SU-DHL-6 (cell line): Measurements from ENCODE around the gene GFOD1.

Experiments used
- H2AFZ ChIP-seq: fragments of 200-600 bp; sonication (generic); 2 replicates; pipeline ENCODE4 v1.6.1; 2014; ENCODE audit warnings: low read depth, mild to moderate bottlenecking, moderate library complexity, mixed read lengths, antibody characterized with exemption, low read length; ENCODE audit not compliant: severe bottlenecking
- H3F3A ChIP-seq: fragments of 200-600 bp; shearing (Covaris generic); 2 replicates; pipeline ENCODE4 v1.6.0; 2016; ENCODE audit warnings: antibody characterized with exemption, mild to moderate bottlenecking; ENCODE audit not compliant: insufficient read depth
- H3K27ac ChIP-seq: fragments of 200-600 bp; sonication (generic); 2 replicates; pipeline ENCODE4 v1.5.1; 2016; ENCODE audit warnings: low read depth, mild to moderate bottlenecking, low read length, moderate library complexity, mixed read lengths
- H3K27me3 ChIP-seq: fragments of 200-600 bp; sonication (generic), shearing (Covaris generic); 2 replicates; pipeline ENCODE4 v1.6.0; 2014; ENCODE audit warnings: mild to moderate bottlenecking, low read length
- H3K36me3 ChIP-seq: fragments of 200-600 bp; sonication (generic); 2 replicates; pipeline ENCODE4 v1.6.1; 2014; ENCODE audit warnings: mild to moderate bottlenecking, low read length, mixed read lengths
- H3K4me2 ChIP-seq: fragments of 300-600, 200-600 bp; shearing (Covaris generic), sonication (generic); 2 replicates; pipeline ENCODE4 v1.6.0; 2014; ENCODE audit warnings: low read length, low read depth, mild to moderate bottlenecking; ENCODE audit not compliant: poor library complexity, severe bottlenecking
- H3K4me3 ChIP-seq: fragments of 200-600 bp; sonication (generic); 2 replicates; pipeline ENCODE4 v1.5.1; 2014; ENCODE audit warnings: antibody characterized with exemption, low read length, mild to moderate bottlenecking, mixed read lengths; ENCODE audit not compliant: insufficient read depth, poor library complexity, severe bottlenecking
- H3K79me2 ChIP-seq: fragments of 200-600 bp; sonication (generic); 2 replicates; pipeline ENCODE4 v1.6.1; 2014; ENCODE audit warnings: mild to moderate bottlenecking, low read length, moderate library complexity; ENCODE audit not compliant: insufficient read depth
- H3K9ac ChIP-seq: fragments of 200-600 bp; sonication (generic); 2 replicates; pipeline ENCODE4 v1.7.0; 2014; ENCODE audit warnings: mild to moderate bottlenecking, low read length
- H3K9me2 ChIP-seq: fragments of 200-600 bp; sonication (generic); replicated peaks from 2 replicates; pipeline ENCODE4 v1.6.1; 2014; ENCODE audit warnings: low read length; ENCODE audit not compliant: insufficient read depth
- H3K9me3 ChIP-seq: fragments of 200-600 bp; sonication (generic); 2 replicates; pipeline ENCODE4 v1.6.1; 2014; ENCODE audit warnings: low read length, mixed read lengths; ENCODE audit not compliant: insufficient read depth
- H4K20me1 ChIP-seq: fragments of 200-600 bp; sonication (generic); 2 replicates; pipeline ENCODE4 v1.6.1; 2014; ENCODE audit warnings: low read depth, mild to moderate bottlenecking, antibody characterized with exemption, low read length, moderate library complexity, mixed read lengths
- EZH2phosphoT487 ChIP-seq: fragments of 200-600 bp; sonication (generic), shearing (Covaris generic); conservative IDR thresholded peaks from 2 replicates; pipeline ENCODE4 v1.6.1; 2018; ENCODE audit warnings: mild to moderate bottlenecking, antibody characterized with exemption, low read length, moderate library complexity, mixed read lengths
- TF ChIP-seq, protein P1 (sequence below): fragments of 200-600 bp; sonication (generic); IDR thresholded peaks from one replicate; pipeline ENCODE4 v1.5.1; 2017; ENCODE audit warnings: antibody characterized with exemption, mild to moderate bottlenecking, low read length, moderate library complexity; ENCODE audit not compliant: insufficient read depth, poor library complexity, severe bottlenecking

Gene GFOD1

DNA sequence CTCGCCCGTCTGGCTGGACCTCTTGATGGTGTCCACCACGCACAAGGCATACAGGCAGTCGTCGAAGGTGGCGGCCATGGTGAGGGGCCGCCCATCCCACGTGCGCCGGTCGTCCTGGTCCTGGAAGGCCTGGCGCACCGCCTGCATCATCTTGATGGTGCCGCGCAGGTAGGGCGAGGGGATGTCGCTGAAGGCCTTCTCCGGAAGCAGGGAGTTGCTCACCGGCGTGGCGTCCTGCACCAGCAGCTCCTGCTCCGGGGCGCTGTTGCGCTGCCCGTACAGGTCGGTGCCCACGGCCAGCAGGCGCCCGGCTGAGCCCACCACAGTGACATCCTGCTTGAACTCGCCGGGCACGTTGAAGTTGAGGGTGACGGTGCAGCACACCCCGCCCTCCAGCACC lies 122.6 kb downstream of the GFOD1 start:
- TF ChIP-seq EZH2phosphoT487 = no peak
- TF ChIP-seq, protein P1, sequence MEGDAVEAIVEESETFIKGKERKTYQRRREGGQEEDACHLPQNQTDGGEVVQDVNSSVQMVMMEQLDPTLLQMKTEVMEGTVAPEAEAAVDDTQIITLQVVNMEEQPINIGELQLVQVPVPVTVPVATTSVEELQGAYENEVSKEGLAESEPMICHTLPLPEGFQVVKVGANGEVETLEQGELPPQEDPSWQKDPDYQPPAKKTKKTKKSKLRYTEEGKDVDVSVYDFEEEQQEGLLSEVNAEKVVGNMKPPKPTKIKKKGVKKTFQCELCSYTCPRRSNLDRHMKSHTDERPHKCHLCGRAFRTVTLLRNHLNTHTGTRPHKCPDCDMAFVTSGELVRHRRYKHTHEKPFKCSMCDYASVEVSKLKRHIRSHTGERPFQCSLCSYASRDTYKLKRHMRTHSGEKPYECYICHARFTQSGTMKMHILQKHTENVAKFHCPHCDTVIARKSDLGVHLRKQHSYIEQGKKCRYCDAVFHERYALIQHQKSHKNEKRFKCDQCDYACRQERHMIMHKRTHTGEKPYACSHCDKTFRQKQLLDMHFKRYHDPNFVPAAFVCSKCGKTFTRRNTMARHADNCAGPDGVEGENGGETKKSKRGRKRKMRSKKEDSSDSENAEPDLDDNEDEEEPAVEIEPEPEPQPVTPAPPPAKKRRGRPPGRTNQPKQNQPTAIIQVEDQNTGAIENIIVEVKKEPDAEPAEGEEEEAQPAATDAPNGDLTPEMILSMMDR = no peak
- no peaks in the 10 kb centered on the region for H3K9me2 ChIP-seq
- H3K9me3 ChIP-seq = no peaks in the 10 kb centered on the region
- H3K27me3 ChIP-seq = no peaks in the 10 kb centered on the region
- H3K4me2 ChIP-seq = no peak overlapping the region
- H2AFZ ChIP-seq = no peak overlapping the region
- no peak overlapping the region for H3K27ac ChIP-seq
- no peaks in the 10 kb centered on the region for H4K20me1 ChIP-seq
- H3K79me2 ChIP-seq = no peaks in the 10 kb centered on the region
- H3K4me3 ChIP-seq = no peak overlapping the region
- no peaks in the 10 kb centered on the region for H3F3A ChIP-seq
- H3K9ac ChIP-seq = no peak overlapping the region
- no peaks in the 10 kb centered on the region for H3K36me3 ChIP-seq

DNA sequence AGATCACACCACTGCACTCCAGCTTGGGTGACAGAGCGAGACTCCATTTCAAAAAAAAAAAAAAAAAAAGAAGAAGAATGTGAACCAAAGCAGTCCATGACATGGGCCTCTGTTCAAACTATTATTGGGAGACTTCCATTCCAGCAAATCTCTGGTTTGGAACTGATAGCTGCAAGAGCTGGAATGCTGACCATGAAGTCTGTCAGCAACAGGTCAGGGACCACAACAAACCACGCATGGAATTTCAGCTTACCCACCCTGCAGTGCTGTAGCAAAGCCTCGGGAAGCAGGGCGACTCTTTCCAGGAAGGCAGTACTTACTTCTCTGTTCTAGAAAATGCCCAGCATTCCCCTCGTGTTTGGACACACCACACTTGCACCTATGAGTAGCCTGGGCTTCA lies 125.0 kb downstream of the GFOD1 start:
- Histone ChIP-seq H3K36me3 (no peaks in the 10 kb centered on the region), H3K9me2 (no peaks in the 10 kb centered on the region), H2AFZ (no peak overlapping the region), H3K79me2 (no peaks in the 10 kb centered on the region), H3K9ac (no peak overlapping the region), H3K27me3 (no peaks in the 10 kb centered on the region), H4K20me1 (no peaks in the 10 kb centered on the region), H3K4me3 (no peak overlapping the region), H3K9me3 (no peaks in the 10 kb centered on the region), H3F3A (no peaks in the 10 kb centered on the region), H3K4me2 (no peak overlapping the region), H3K27ac (no peak overlapping the region)
- no peak for TF ChIP-seq EZH2phosphoT487
- TF ChIP-seq, protein P1 = no peak

DNA sequence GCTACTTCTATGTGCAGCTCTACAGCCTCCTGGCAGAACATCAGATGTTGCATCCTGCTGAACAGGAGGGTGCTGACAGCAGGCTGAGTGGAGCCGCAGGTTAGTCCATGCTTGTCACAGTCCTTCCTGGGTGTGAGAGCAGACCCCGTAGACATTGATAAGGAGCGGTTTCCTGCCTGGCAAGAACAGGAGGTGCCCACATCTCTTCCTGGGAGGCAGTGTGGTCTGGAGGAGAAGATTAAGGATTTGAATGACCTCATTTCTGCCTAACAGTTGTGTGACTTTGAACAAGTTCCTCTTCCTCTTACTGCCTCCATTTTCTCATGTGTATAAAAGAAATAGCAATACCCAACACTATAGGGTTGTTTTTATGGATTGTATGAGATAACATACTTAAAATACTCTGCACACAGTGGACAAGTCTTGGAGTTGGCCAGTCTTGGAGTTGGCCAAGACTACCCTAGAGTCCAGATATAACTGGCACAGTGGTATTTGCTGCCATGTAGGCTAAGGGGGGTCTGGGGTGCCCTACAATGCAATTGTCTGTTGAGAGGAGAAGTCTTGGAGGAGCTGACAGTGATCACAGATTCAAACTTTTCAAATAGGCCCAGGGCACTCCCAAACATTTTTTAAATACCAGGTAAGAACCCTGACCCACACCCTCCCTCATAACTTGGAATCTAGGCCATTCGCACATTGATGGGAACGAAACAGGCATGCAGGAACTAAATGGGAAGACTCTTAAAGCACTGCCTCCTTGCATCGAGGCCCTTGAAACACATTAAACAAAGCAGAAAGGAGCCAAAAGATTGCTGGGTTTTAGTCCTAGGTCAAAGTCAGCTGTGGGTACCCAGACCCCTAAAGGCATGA lies 126.5 kb downstream of the GFOD1 start:
- no peak for TF ChIP-seq EZH2phosphoT487
- TF ChIP-seq, protein P1 = no peak
- no peak overlapping the region for H3K4me3 ChIP-seq
- H3K27ac ChIP-seq = no peak overlapping the region
- no peaks in the 10 kb centered on the region for H3K79me2 ChIP-seq
- H4K20me1 ChIP-seq = no peaks in the 10 kb centered on the region
- H3K4me2 ChIP-seq = no peak overlapping the region
- H3F3A ChIP-seq = peaks cover 7% of the 10 kb centered on the region
- no peaks in the 10 kb centered on the region for H3K36me3 ChIP-seq
- H3K27me3 ChIP-seq = no peaks in the 10 kb centered on the region
- no peaks in the 10 kb centered on the region for H3K9me3 ChIP-seq
- H3K9ac ChIP-seq = no peak overlapping the region
- no peaks in the 10 kb centered on the region for H3K9me2 ChIP-seq
- H2AFZ ChIP-seq = no peak overlapping the region
